Omental fat pad (tissue), 4 donors: ENCODE results near the gene LRTM1. TPM values are rescaled to one million over a fixed set of nuclear protein-coding genes. Genes with fewer than 3 reads are reported as not detected.

Source experiments
- ATAC-seq: fragments of 150-250 bp; one replicate; pipeline ENCODE4 v1.9.1; 2016; ENCODE audit warnings: mild to moderate bottlenecking, moderate library complexity; ENCODE audit not compliant: low FRiP score
- DNase-seq: peaks from one replicate; pipeline ENCODE4 v3.0.0-alpha.2; 2019; ENCODE audit warnings: low spot score
- CTCF ChIP-seq, 3 donors: fragments of 450-650 bp; IDR thresholded peaks; one replicate each; pipeline ENCODE4 v1.5.1; 2016 to 2017; ENCODE audit warnings: antibody characterized with exemption in 3 of 3, mild to moderate bottlenecking in 3 of 3, moderate library complexity in 2 of 3
- total RNA-seq, 4 donors: library from RNA; depleted of rRNA; stranded (reverse); fragments of >200 nt; gene quantifications; one replicate each; pipeline ENCODE4 v1.1.0, GENCODE V29; 2016

The LRTM1 gene
- total RNA-seq, 4 donors from 2014 or later: not detected

DNA sequence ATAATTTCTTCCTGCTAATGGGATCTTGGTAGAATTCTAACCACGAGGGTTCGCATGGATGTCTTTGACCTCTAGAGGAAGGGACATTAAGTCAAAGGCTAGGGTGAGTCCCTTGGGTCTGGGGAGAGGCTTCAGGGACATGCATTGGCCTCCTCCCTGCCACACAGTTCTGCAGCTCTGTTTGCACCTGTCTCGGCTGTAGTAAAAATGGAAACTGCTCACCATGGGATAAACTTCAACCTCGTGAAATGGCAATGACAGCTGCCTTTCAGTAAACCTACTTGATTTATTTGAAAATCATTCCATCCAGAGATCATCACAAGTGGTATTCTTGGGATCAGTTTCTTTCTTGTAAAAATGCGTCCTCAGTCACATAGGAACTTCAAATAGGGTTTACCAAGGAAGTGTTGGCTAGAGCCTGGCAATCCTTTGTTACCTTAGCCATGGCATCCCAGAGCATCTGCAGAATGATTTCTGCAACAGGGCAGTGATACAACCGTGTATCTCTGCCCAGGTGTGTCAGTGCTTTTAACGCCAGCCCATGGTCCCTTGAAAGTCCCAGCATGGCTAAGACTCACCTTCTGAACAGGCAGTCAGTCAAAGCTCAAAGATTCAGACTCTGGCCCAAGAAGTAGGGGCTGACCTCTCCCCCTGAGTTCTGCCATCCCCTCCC lies 14.0 kb upstream of the LRTM1 start:
- DNase-seq (no peak), ATAC-seq (no peak)
- TF ChIP-seq CTCF (IDR thresholded peaks at IDR 0.05): no peak

DNA sequence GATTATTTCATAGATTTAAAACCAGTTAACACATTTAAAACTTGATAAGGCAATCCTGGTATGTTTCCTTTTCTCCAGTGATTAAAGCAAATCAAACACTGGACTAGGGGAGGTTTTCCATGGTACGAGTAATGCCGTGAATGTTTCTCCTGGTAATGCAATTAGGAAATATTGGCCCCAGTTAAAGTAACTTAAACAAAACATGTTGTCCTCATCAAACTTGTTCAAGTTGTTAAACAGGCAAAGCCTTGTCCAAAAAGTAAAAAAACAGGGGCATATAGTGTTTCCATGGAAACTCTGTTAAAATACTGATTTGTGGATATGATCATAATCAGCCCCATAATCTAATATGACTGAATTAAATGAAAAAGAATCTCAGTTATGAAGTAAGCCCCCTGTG lies 13.1 kb upstream of the LRTM1 start:
- DNase-seq (no peak), ATAC-seq (no peak)
- TF ChIP-seq CTCF (IDR thresholded peaks at IDR 0.05): no peak

DNA sequence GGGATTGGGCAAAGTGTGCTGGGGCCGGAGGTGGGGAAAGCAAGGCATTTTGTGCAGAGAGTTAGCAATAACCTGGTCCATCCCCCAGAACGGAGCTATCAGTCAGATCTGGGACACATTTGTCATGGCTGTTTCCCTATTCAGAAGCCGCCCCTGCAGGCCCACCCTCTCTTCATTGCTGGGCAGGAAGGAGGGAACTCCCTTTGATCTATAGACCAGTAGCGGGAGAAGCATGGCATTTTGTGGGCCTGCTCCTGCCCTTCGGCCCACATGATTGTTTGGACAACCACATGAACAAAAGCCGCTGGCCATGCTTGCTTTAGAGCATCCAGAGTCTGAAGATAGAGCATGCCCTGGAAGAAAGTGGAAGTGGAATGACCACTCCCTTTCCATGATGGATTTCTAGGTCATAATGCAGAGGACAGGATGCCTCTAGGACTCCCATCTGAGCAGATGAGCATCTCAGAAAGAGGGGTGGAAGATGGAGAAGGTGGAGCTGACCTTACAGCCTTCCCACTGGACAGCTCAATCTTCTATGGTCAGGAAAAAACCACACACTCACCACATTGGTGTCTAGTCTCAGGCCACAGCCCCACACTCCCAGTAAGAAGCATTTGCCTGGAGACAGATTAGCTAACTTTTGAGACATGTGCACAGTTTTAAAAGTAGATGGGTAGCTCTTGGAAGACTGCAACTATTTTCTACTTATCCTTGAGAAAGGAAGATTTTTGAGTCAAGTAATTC lies 11.9 kb upstream of the LRTM1 start:
- no peak for ATAC-seq
- no peak for TF ChIP-seq CTCF (IDR thresholded peaks at IDR 0.05)
- no peak for DNase-seq

GRCh38 chr3:54936561-54936960 lies 8.7 kb upstream of the LRTM1 start:
- DNase-seq (no peak), ATAC-seq (no peak)
- no peak for TF ChIP-seq CTCF (IDR thresholded peaks at IDR 0.05)

DNA sequence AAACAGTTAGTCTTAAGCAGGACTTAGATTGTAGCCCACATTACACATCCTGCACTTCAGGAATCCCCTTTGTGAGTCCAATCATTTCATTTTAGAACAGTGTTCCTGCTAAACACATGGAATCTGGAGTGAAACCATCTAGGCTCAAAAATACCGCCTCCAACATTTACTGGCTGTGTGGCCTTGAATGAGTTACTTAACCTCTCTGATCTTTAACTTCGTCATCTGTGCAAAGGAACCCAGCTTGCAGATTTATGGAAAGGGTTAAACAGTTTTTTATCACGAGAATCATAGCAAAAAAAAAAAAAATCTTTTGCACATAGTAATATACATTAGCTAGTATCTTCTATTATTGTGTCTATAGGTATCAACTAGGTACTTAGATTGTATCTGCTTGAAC lies 8.0 kb upstream of the LRTM1 start:
- no peak for ATAC-seq
- DNase-seq: no peak
- no peak for TF ChIP-seq CTCF (IDR thresholded peaks at IDR 0.05)

DNA sequence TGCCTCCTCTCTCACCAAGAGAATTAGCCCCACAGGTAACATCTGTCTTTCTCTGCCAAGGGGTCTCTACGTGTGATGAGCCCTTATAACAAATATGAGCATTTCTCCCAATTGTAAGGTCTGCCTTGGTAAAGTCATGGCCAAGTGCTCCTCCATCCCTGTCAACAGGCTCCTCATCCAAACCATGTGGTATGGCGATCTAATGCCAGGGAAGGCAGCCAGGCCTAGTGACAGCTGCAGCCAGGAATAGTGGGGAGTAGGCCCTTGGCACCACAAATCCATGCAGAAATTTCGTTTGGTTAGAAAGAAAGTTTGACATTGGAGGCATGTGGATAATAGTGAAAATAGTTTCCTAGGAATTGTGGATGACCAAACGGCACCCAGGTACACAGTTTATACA lies 4.7 kb upstream of the LRTM1 start:
- DNase-seq: no peak
- no peak for ATAC-seq
- TF ChIP-seq CTCF (IDR thresholded peaks at IDR 0.05): no peak

- TF ChIP-seq CTCF (IDR thresholded peaks at IDR 0.05): no peak
- ATAC-seq: no peak
Observed at GRCh38 chr3:54931182-54931581, 3.3 kb upstream of the LRTM1 start.

More at GRCh38 chr3:54931182-54931581, 3.3 kb upstream of the LRTM1 start:
- DNase-seq: no peak
